ENCODE measurements around the gene SPSB4.

Gene SPSB4

GRCh38 chr3:141078200-141078599 is 27.1 kb downstream of the SPSB4 start:
- no peak overlapping the region for H3K4me3 ChIP-seq (IDR thresholded peaks at IDR 0.05; ENCODE audit: insufficient read depth, low read depth, low read length)
- no peaks in the 10 kb centered on the region for H3K79me2 ChIP-seq (ENCODE audit: insufficient read depth, low read depth)
- no peaks in the 10 kb centered on the region for H3K4me1 ChIP-seq (ENCODE audit: low read depth, poor library complexity, severe bottlenecking)
- H3K9ac ChIP-seq: no peak overlapping the region
- no peaks in the 10 kb centered on the region for H3K36me3 ChIP-seq (ENCODE audit: insufficient read depth)
- no peak overlapping the region for H2AFZ ChIP-seq (ENCODE audit: low read depth)
- no peak overlapping the region for H3K4me2 ChIP-seq
- no peaks in the 10 kb centered on the region for H3K27me3 ChIP-seq (ENCODE audit: insufficient read depth, low read depth)
- TF ChIP-seq CTCF (conservative IDR thresholded peaks at IDR 0.05; ENCODE audit: low read depth, low read length): no peak
- no peaks in the 10 kb centered on the region for H4K20me1 ChIP-seq (ENCODE audit: insufficient read depth)
- H3K27ac ChIP-seq: no peak overlapping the region

GRCh38 chr3:141080431-141080830 is 29.3 kb downstream of the SPSB4 start:
- Histone ChIP-seq H3K4me1 (ENCODE audit: low read depth, poor library complexity, severe bottlenecking) (no peaks in the 10 kb centered on the region), H4K20me1 (ENCODE audit: insufficient read depth) (no peaks in the 10 kb centered on the region), H3K79me2 (ENCODE audit: insufficient read depth, low read depth) (no peaks in the 10 kb centered on the region), H3K4me3 (IDR thresholded peaks at IDR 0.05; ENCODE audit: insufficient read depth, low read depth, low read length) (no peak overlapping the region), H3K36me3 (ENCODE audit: insufficient read depth) (no peaks in the 10 kb centered on the region), H3K27me3 (ENCODE audit: insufficient read depth, low read depth) (no peaks in the 10 kb centered on the region), H3K9ac (no peak overlapping the region), H3K4me2 (no peak overlapping the region), H3K27ac (no peak overlapping the region), H2AFZ (ENCODE audit: low read depth) (no peak overlapping the region)
- TF ChIP-seq CTCF (conservative IDR thresholded peaks at IDR 0.05; ENCODE audit: low read depth, low read length): no peak

DNA sequence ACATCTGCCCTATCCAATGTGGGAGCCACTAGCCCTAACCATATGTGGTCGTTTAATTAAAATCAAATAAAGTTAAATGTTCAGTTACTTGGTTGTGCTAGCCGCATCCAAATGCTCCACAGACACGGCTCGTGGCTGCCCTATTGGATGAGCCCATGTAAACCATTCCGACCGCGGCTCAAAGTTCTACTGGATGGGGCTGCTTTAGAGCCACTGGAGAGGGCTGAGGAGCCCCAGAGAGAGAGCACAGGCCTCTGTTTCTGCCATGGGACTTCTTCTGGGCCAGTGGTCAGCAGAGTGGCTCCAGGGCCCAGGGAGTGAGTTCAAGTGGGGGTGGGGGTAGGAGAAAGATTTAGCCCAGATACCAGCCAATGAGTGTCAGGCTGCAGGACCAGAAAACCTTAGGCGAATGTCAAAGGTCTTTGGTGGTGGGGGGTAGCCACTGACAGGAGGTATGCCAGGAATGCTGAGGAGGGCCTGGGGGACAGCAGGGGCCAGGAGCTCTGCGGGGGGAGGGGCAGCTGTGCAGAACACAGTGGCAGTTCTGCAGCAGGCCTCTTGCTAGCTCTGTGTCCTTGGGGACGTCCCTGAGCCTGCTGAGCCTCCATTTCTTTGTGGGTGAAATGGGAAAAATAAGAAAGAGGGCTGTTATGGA is 30.1 kb downstream of the SPSB4 start:
- Histone ChIP-seq H3K36me3 (ENCODE audit: insufficient read depth) (no peaks in the 10 kb centered on the region), H3K27ac (no peak overlapping the region), H4K20me1 (ENCODE audit: insufficient read depth) (no peaks in the 10 kb centered on the region), H3K4me3 (IDR thresholded peaks at IDR 0.05; ENCODE audit: insufficient read depth, low read depth, low read length) (no peak overlapping the region), H3K9ac (no peak overlapping the region), H3K27me3 (ENCODE audit: insufficient read depth, low read depth) (no peaks in the 10 kb centered on the region), H3K4me1 (ENCODE audit: low read depth, poor library complexity, severe bottlenecking) (no peaks in the 10 kb centered on the region), H2AFZ (ENCODE audit: low read depth) (no peak overlapping the region), H3K4me2 (no peak overlapping the region), H3K79me2 (ENCODE audit: insufficient read depth, low read depth) (no peaks in the 10 kb centered on the region)
- no peak for TF ChIP-seq CTCF (conservative IDR thresholded peaks at IDR 0.05; ENCODE audit: low read depth, low read length)

DNA sequence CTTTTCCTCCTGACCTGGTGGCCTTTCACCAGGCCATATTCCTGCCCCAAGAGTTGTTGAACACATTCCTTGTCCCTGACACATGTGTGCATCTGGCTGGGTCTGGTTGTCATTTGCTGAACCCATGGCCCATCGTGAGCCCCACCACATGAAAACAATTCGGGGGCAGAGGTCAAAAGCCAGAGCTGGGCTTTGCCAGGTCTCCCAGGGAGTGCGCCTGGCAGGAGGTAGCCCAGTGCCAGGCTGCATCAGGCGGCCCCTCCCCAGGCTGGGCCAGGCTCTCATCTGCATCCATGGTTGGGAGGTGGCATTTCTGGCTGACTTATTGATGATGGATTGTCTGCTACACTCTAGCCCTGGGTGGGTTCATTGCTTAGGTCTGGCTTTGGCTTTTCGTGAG is 30.9 kb downstream of the SPSB4 start:
- Histone ChIP-seq H3K4me3 (IDR thresholded peaks at IDR 0.05; ENCODE audit: insufficient read depth, low read depth, low read length) (no peak overlapping the region), H3K9ac (no peak overlapping the region), H3K79me2 (ENCODE audit: insufficient read depth, low read depth) (no peaks in the 10 kb centered on the region), H3K36me3 (ENCODE audit: insufficient read depth) (no peaks in the 10 kb centered on the region), H4K20me1 (ENCODE audit: insufficient read depth) (no peaks in the 10 kb centered on the region), H3K4me1 (ENCODE audit: low read depth, poor library complexity, severe bottlenecking) (no peaks in the 10 kb centered on the region), H3K27me3 (ENCODE audit: insufficient read depth, low read depth) (no peaks in the 10 kb centered on the region), H3K27ac (no peak overlapping the region), H2AFZ (ENCODE audit: low read depth) (no peak overlapping the region), H3K4me2 (no peak overlapping the region)
- TF ChIP-seq CTCF (conservative IDR thresholded peaks at IDR 0.05; ENCODE audit: low read depth, low read length): no peak
